GM12864 (cell line): ENCODE measurements around the gene MYO5A.

Source experiments
- DNase-seq: peaks from one replicate; pipeline ENCODE4 v3.0.0-alpha.2; 2011; ENCODE audit warnings: low read depth
- H3K4me3 ChIP-seq: 2 replicates; pipeline ENCODE4 v1.5.1; 2011; ENCODE audit warnings: mild to moderate bottlenecking, low read depth, low read length, control low read depth
- TF ChIP-seq, protein P1 (sequence below): IDR thresholded peaks from 2 replicates; pipeline ENCODE4 v1.5.1; 2011; ENCODE audit warnings: low read depth, mild to moderate bottlenecking, moderate library complexity, low read length, control low read depth, inconsistent platforms; ENCODE audit errors: missing control alignments

MYO5A gene

DNA sequence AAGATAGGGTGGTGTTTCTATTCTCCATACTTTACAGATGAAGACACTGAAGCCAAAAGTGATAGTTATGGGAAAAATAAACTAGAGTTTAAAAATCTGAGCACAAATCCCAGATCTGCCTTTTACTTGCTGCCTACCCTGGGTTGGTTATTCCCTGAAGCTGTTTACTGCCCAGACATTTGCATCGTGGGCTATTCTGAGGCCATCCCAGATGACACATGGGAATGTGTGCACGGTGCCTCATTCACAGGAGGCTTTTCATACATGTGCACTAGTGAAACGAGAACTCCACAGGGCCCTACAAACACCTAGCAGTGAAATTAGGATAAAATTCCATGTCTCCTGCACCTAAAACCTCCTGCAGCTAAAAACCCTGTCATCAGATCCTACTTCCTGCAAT is 250.5 kb downstream of the MYO5A start:
- TF ChIP-seq, protein P1, sequence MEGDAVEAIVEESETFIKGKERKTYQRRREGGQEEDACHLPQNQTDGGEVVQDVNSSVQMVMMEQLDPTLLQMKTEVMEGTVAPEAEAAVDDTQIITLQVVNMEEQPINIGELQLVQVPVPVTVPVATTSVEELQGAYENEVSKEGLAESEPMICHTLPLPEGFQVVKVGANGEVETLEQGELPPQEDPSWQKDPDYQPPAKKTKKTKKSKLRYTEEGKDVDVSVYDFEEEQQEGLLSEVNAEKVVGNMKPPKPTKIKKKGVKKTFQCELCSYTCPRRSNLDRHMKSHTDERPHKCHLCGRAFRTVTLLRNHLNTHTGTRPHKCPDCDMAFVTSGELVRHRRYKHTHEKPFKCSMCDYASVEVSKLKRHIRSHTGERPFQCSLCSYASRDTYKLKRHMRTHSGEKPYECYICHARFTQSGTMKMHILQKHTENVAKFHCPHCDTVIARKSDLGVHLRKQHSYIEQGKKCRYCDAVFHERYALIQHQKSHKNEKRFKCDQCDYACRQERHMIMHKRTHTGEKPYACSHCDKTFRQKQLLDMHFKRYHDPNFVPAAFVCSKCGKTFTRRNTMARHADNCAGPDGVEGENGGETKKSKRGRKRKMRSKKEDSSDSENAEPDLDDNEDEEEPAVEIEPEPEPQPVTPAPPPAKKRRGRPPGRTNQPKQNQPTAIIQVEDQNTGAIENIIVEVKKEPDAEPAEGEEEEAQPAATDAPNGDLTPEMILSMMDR = no peak

DNA sequence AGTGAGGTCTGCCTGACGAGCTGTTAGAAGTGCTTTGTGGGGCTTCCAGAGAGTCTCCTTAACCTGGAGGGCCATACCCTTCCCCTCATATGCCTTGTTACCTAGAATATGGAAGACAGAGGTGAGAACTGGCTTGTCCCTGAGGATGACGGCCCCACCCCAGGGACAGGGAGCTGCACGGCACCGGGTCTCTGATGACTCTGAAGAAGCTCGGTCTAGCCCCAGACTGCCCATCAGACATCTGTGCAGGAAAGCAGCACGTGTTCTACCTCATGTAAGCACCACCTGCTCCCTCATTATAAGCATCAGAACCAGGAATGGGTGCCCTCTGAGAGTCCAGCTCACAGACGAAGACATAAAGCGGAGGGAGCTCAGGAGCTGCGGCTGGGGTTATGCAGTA is 251.1 kb downstream of the MYO5A start:
- TF ChIP-seq, protein P1 = no peak
- DNase-seq = no peak
- no peak overlapping the region for H3K4me3 ChIP-seq

More for the DNA sequence above, 250.5 kb downstream of the MYO5A start:
- H3K4me3 ChIP-seq = no peak overlapping the region
- DNase-seq = no peak

DNA sequence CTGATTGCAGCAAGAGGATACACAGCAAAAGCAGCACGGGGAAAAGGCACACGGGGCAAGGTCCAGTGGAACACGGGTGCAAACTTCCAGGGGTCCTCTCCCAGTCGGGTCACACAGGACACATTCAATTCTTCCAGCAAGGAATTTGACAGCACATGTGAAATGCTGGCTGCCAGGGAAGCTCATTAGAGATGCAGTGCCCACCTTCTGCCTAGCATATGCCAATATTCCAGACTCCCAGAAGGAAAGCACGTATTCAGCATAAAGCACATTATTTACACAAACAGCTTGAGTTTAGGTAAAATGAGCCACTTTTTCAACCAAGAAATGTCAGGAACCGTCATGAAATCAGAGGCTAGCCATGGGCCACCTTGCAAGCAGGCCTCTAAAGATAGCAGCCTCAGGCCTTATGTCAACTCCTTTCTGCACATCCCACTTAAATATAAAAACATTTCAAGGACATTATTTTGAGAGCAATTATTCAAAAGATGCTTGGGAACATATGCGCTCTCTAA is 252.4 kb downstream of the MYO5A start:
- no peak for DNase-seq
- no peak overlapping the region for H3K4me3 ChIP-seq
- TF ChIP-seq, protein P1 = no peak

DNA sequence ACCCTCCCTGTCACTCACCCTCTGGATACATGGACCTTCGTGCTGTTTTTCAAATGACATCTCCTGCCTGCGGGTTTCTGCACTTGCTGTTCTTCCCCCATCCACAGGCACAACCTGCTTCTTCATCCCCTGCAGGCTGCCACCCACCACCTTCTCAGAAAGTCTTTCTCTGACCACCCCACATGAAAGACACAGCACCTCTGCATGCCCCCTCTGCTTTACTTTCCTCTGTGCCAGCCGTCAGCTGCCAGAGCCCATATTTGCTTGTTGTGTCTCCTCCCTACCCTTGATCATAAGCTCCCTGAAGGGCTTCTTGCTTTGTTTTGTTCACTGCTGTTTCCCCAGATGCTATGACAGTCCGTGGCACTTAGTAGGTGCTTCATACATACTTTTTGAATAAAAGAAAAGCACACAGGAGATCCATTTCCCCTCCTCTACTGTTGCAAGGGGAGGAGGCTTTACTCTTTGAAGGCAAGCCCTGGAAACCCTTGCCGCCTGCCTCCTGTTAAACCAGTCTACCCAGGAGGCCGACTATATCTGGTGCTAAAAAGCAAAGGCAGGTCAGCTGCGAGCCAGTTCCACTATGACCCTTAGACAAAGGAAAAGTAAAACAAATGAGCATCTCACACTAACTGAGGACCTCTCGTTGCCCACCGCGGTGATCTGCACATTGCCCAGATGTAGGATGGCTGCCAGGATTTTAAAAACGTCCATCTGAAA is 265.0 kb downstream of the MYO5A start:
- H3K4me3 ChIP-seq = no peak overlapping the region
- TF ChIP-seq, protein P1 = no peak
- DNase-seq = no peak

DNA sequence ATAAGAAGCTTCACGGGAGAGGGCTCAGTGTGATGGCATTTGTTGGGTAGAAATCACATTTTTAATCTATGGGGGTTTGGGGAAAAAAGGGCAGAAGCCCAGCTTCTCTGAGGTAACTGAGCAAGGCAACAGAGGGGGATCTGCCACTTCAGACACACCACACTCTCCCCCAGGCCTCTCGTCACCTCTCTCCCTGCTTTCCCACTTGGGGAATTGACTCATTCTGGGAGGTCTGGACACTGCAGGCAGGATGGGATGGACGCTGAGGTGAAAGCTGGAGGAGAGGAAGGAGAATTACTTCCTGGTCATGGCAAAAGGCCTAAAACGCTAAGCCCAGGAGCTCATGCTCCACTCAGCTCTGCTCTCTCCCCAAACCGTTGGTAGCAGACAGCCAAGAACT is 266.3 kb downstream of the MYO5A start:
- no peak overlapping the region for H3K4me3 ChIP-seq
- no peak for DNase-seq
- TF ChIP-seq, protein P1 = no peak

DNA sequence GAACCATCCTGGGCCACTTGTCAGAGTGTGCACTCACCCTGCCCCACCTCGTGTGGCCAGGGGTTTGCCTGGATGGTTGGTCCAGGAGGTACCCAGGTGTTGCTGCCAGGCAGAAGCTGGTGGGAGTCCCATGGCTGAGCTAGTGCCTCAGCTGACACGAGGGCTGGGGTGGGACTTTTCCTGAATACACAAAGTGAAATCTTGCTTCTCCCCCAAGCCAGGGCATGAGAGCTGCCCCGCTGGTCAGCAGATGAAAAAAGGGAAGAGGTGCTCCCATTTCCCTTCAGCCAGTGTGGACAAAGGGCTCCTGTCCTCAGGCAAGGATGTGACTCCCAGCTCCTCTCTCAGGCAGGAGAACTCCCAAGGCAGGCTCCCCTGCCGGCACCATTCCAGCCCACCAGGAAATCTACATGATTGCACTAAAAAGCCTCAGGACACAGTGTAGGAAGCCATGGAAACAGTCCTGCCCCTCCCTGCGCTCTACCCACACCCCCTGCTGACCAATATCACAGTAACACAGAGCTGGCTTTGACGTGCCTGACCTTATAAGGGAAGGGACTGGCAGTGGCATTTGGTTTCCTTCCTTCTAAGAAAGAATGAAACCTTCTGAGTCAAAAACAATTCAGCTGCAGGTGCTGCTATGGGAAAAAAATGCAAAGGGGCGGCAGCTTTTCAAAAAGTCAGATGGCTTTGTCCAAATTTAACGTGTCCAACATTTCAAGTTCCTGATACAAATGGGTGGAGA is 267.0 kb downstream of the MYO5A start:
- TF ChIP-seq, protein P1 = peak; percentile 25
- no peak overlapping the region; the same call in 1 of the 2 replicates for H3K4me3 ChIP-seq
- peak; percentile 90 for DNase-seq
